Activated B cell treated with CpG ODN at 0.5 μM for 24 hours (primary cell): Measurements from ENCODE around the gene TRAF7. TPM values are rescaled to one million over a fixed set of nuclear protein-coding genes. Genes with fewer than 3 reads are reported as not detected.
A peak's percentile ranks its signal among the peaks of the same experiment; 100 is the strongest.

Source experiments
- ATAC-seq: fragments of 200-7000 bp; cut with Tn5 transposase; one replicate; pipeline ENCODE4 v1.10.0; 2021; ENCODE audit warnings: low read depth, mild to moderate bottlenecking, moderate library complexity
- CTCF ChIA-PET: fragments of 350-600 bp; sonication (Branson Sonifier 250); formaldehyde crosslinking; loops from one replicate; lab custom pipeline; 2021; ENCODE audit warnings: antibody characterized with exemption; lab: Charles Lee
- POLR2A ChIA-PET: fragments of 350-600 bp; sonication (Branson Sonifier 250); formaldehyde crosslinking; loops from one replicate; lab custom pipeline; 2021; ENCODE audit warnings: antibody characterized with exemption; lab: Charles Lee
- DNase-seq: peaks from one replicate; pipeline ENCODE4 v3.0.0; 2022
- H3K27ac Mint-ChIP-seq: one replicate; pipeline ENCODE4 v1.8.0; 2020; ENCODE audit warnings: mixed read lengths
- H3K27me3 Mint-ChIP-seq: one replicate; pipeline ENCODE4 v1.8.0; 2021; ENCODE audit warnings: mixed read lengths
- H3K36me3 Mint-ChIP-seq: one replicate; pipeline ENCODE4 v1.8.0; 2021; ENCODE audit warnings: low read depth, mixed read lengths
- H3K4me1 Mint-ChIP-seq: one replicate; pipeline ENCODE4 v1.8.0; 2021; ENCODE audit warnings: mixed read lengths
- H3K4me3 Mint-ChIP-seq: one replicate; pipeline ENCODE4 v1.8.0; 2020; ENCODE audit warnings: mild to moderate bottlenecking, mixed read lengths
- H3K9me3 Mint-ChIP-seq: one replicate; pipeline ENCODE4 v1.8.0; 2020; ENCODE audit warnings: mixed read lengths
- intact Hi-C: fragments of 100-400 bp; cut with micrococcal nuclease; formaldehyde crosslinking; loops from one replicate; pipeline ENCODE4 v1.15.1; 2024
- total RNA-seq: library from RNA; stranded (reverse); gene quantifications from 2 replicates; pipeline ENCODE4 v1.2.3, GENCODE V29; 2022
- TF ChIP-seq, protein P1 (sequence below): fragments of 200-600 bp; IDR thresholded peaks from one replicate; pipeline ENCODE4 v1.8.0; 2022; ENCODE audit warnings: antibody characterized with exemption, mild to moderate bottlenecking

Gene TRAF7
- total RNA-seq, 1 donor from 2014 or later: 72.7 TPM

DNA sequence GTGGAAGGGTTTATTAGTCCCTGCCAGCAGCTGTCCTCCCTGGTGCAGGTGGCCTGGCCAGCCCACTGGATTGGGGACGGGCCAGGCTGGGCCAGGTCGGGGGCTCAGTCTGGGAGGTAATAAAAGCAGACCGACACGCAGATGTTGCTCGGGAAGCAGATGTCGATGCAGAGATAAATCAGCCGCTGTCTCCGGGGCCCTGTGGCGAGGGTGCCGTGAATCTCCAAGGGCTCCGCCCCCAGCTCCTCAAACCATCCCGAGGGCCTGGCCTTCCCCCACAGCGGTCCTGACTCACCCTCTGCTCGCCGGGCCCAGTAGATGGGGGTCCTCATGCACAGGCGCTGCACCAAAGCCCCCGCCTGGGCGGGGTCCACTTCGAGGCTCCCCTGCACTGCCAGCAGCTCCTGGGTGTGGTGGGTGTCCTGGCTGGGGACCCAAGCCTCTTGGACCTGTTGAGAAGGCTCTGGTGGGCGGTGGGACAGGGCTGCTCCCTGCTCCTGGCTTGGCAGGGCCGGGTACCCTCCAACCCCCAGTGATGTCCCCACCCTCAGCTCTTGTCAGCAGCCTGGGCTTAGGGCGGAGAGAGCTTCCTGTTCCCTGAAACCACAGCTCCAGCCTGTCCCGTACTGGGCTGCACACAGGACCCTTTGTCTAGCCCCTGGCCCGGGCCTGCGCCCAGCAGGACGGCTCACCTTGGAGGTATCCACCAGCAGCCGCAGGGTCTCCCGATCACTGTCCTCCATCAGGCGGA is 53.9 kb downstream of the TRAF7 start:
- Mint-ChIP-seq H3K27me3 (no peaks in the 10 kb centered on the region), H3K9me3 (no peaks in the 10 kb centered on the region), H3K27ac (no peak overlapping the region), H3K4me1 (peaks cover 29% of the 10 kb centered on the region), H3K4me3 (no peak overlapping the region), H3K36me3 (peaks cover 27% of the 10 kb centered on the region)
- CTCF ChIA-PET: no interaction called here
- TF ChIP-seq, protein P1, sequence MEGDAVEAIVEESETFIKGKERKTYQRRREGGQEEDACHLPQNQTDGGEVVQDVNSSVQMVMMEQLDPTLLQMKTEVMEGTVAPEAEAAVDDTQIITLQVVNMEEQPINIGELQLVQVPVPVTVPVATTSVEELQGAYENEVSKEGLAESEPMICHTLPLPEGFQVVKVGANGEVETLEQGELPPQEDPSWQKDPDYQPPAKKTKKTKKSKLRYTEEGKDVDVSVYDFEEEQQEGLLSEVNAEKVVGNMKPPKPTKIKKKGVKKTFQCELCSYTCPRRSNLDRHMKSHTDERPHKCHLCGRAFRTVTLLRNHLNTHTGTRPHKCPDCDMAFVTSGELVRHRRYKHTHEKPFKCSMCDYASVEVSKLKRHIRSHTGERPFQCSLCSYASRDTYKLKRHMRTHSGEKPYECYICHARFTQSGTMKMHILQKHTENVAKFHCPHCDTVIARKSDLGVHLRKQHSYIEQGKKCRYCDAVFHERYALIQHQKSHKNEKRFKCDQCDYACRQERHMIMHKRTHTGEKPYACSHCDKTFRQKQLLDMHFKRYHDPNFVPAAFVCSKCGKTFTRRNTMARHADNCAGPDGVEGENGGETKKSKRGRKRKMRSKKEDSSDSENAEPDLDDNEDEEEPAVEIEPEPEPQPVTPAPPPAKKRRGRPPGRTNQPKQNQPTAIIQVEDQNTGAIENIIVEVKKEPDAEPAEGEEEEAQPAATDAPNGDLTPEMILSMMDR: no peak
- no peak for DNase-seq
- ATAC-seq: no peak
- intact Hi-C loops: loop anchor here (5.0 kb wide), 1 partner anchor 202 kb away; the partner anchor contains the start of gene ZNF598
- POLR2A ChIA-PET: interaction anchor here (0.6 kb wide), 1 partner anchor 532 kb away, joined by 3 read pairs; no protein-coding TSS in a partner anchor

DNA sequence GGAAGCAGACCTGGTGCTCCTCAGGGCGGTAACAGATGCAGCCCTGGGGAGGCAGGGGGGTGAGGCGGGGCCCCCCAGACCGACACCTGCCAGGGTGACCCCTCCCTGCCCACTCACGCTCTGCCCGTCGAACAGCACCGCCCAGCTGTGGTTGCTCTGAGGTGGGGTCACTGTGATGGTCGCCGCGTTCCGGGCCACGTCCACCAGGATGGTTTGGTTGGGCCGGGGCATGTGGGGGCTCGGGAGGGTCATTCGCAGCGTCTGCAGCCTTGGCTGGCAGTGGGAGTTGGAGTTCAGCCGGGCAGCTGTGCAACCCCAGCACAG is 54.4 kb downstream of the TRAF7 start:
- Mint-ChIP-seq H3K4me3 (no peak overlapping the region), H3K36me3 (peaks cover 27% of the 10 kb centered on the region), H3K4me1 (peaks cover 26% of the 10 kb centered on the region), H3K27ac (no peak overlapping the region), H3K27me3 (no peaks in the 10 kb centered on the region), H3K9me3 (no peaks in the 10 kb centered on the region)
- ChIA-PET POLR2A (interaction anchor here (0.6 to 1.4 kb wide), 2 partner anchors 222 to 531 kb away, joined by 3 read pairs; no protein-coding TSS in a partner anchor), CTCF (no interaction called here)
- ATAC-seq: no peak
- TF ChIP-seq, protein P1: no peak
- intact Hi-C loops: no loop called here
- no peak for DNase-seq

DNA sequence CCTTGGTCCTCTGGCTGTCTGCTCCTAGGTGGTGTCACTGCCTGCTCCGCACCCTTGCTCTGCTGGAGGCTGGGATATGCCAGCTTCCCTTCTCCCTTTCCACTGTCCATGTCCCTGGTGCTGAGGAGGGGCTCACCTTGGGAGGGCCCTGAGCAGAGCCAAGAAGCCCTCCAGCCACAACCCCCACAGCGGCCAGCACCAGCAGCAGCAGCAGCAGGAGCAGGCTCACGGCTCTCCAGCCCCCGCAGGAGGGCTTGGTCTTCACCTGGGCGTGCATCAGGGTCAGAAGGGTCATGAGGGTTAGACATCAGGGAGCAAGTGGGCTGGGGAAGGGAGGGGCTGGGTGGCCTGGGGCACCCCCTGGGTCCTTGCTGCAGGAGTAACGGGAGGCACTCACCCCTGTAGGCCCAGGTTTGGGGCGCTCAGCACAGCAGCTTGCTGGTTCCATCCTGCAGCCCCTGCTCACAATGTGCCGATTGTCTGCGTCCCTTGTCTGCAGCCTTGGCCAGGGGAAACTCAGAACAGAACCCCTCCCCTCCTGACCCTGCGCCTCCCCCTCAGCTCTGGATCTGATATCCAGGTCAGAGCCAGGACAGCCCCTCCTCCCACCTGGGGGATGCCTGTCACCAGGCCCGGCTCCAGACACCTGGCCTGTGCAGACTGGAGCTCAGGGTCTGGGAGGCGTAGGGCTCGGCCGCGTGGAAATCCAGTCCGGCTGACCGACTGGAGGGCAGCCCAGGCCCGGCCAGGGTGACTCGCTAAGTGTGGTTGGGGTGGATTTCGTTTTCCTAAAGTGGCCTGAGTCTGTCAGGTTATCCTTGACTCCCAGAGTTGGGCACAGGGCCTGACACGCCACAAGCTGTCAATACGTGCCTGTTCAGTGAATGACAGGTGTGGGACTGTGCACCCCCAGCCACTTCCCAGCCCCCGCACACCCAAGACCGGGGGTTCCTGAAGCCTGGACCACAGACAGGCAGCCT is 55.1 kb downstream of the TRAF7 start, which contains the start of gene BRICD5:
TSS of gene BRICD5 (minus strand) at position 478 of the 980 bp plus-strand sequence. CDS start at position 448, 30 bp downstream.
- ATAC-seq: no peak
- POLR2A ChIA-PET: interaction anchor here (0.7 to 1.4 kb wide), 2 partner anchors 11 to 222 kb away, joined by 3 read pairs; no protein-coding TSS in a partner anchor
- TF ChIP-seq, protein P1: no peak
- no peak for DNase-seq
- Mint-ChIP-seq H3K4me1 (peaks cover 26% of the 10 kb centered on the region), H3K27ac (no peak within 1 kb of the TSS), H3K9me3 (no peaks in the 10 kb centered on the region), H3K27me3 (no peaks in the 10 kb centered on the region), H3K36me3 (peaks cover 27% of the 10 kb centered on the region), H3K4me3 (no peak within 1 kb of the TSS)
- CTCF ChIA-PET: no interaction called here
- intact Hi-C loops: no loop called here

DNA sequence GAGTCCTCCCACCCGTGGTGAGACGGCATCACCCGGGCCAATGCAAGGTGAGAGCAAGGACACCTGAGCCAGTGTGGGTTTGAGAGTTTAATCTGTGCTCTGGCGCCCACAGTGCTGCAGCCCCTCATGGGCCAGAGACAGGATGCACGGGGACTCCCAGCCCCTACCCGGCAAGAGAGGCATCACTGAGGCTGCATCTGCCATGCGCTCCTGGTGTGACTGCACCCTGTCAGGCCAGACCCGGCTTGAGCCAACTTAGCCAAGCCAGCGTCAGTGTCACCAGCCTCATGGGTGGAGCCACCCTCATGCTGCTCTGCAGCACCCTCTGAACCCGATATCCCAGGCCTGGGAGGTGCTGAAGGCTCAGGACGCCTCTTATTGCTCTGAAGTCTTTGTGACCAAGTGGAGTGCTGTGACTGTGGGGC is 56.4 kb downstream of the TRAF7 start:
- no peak for DNase-seq
- no peaks in the 10 kb centered on the region for H3K27me3 Mint-ChIP-seq
- POLR2A ChIA-PET: interaction anchor here (0.7 kb wide), 1 partner anchor 13 kb away, joined by 3 read pairs; no protein-coding TSS in a partner anchor
- TF ChIP-seq, protein P1: no peak
- peak overlapping the region; percentile 44 for H3K4me3 Mint-ChIP-seq
- no peaks in the 10 kb centered on the region for H3K9me3 Mint-ChIP-seq
- intact Hi-C loops: no loop called here
- peaks cover 18% of the 10 kb centered on the region for H3K4me1 Mint-ChIP-seq
- H3K36me3 Mint-ChIP-seq: peaks cover 23% of the 10 kb centered on the region
- ATAC-seq: no peak
- H3K27ac Mint-ChIP-seq: no peak overlapping the region
- CTCF ChIA-PET: no interaction called here
